Ectodermal cell (in vitro differentiated cells): Measurements from ENCODE around the gene RPAP2.
"Not testable (repeated sequence)": the region's sequence is repeated elsewhere in the genome, so short reads cannot be mapped to it uniquely, and the experiment has no call there.

ENCODE experiments used
- H3K27ac ChIP-seq: 2 replicates; pipeline ENCODE4 v1.7.0; 2013; ENCODE audit warnings: mild to moderate bottlenecking, low read depth, low read length; ENCODE audit not compliant: insufficient read depth, poor library complexity, severe bottlenecking
- H3K27me3 ChIP-seq: 2 replicates; pipeline ENCODE4 v1.7.0; 2013; ENCODE audit warnings: mild to moderate bottlenecking, low read length; ENCODE audit not compliant: insufficient read depth, control insufficient read depth, poor library complexity, severe bottlenecking
- H3K36me3 ChIP-seq: one replicate; pipeline ENCODE4 v1.7.0; 2013; ENCODE audit warnings: low read length; ENCODE audit not compliant: control insufficient read depth, insufficient read depth
- H3K4me1 ChIP-seq: one replicate; pipeline ENCODE4 v1.7.0; 2013; ENCODE audit warnings: low read length; ENCODE audit not compliant: control insufficient read depth, insufficient read depth
- H3K4me3 ChIP-seq: 2 replicates; pipeline ENCODE4 v1.7.0; 2013; ENCODE audit warnings: low read depth, low read length, control low read depth; ENCODE audit not compliant: insufficient read depth
- H3K9me3 ChIP-seq: 2 replicates; pipeline ENCODE4 v1.7.0; 2013; ENCODE audit warnings: mild to moderate bottlenecking, low read length, moderate library complexity; ENCODE audit not compliant: control insufficient read depth
- WGBS, 2 experiments: methylation state at CpG; one replicate each; pipeline ENCODE4 v1.1.7; 2013; ENCODE audit warnings: missing lambda C conversion rate in 2 of 2; 5-methylcytosine and 5-hydroxymethylcytosine counted together

Gene RPAP2

GRCh38 chr1:92346866-92347640 is 48.2 kb downstream of the RPAP2 start:
- Histone ChIP-seq H3K4me3 (no peak overlapping the region), H3K9me3 (no peaks in the 10 kb centered on the region)
- 94 to 100% methylated on average over 1 of the region's 1 CpG for WGBS, 2 experiments

GRCh38 chr1:92352856-92353255 is 54.0 kb downstream of the RPAP2 start:
- H3K4me3 ChIP-seq, result no peak overlapping the region
- no peaks in the 10 kb centered on the region for H3K4me1 ChIP-seq
- no peak overlapping the region for H3K27ac ChIP-seq
- H3K27me3 ChIP-seq, result no peaks in the 10 kb centered on the region
- peaks cover 3% of the 10 kb centered on the region for H3K36me3 ChIP-seq
- 92 to 95% methylated on average over 1 of the region's 1 CpG for WGBS, 2 experiments
- peaks cover 3% of the 10 kb centered on the region for H3K9me3 ChIP-seq

More at GRCh38 chr1:92346866-92347640, 48.2 kb downstream of the RPAP2 start:
- Histone ChIP-seq H3K27me3 (no peaks in the 10 kb centered on the region), H3K4me1 (no peaks in the 10 kb centered on the region), H3K27ac (no peak overlapping the region), H3K36me3 (peaks cover 3% of the 10 kb centered on the region)

DNA sequence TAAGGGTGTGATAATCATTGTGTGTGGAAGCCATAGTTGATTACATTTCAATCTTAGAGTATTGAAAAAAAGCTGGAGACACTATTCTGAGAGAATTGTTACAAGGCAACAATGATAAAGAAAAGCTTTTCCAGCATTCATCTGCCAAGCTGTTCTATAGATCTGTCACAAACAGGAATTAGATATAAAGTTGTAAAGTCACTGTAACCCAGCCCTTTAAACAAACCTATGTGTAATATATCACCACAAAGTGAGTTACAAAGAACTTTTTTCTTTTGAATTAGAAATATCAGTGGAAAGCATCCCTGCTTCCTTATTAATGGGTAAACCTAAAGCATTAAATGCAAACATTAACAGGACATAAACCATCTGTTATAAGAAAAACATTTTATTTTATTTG is 55.4 kb downstream of the RPAP2 start:
- Histone ChIP-seq H3K4me3 (no peak overlapping the region), H3K36me3 (peaks cover 3% of the 10 kb centered on the region), H3K4me1 (no peaks in the 10 kb centered on the region)

DNA sequence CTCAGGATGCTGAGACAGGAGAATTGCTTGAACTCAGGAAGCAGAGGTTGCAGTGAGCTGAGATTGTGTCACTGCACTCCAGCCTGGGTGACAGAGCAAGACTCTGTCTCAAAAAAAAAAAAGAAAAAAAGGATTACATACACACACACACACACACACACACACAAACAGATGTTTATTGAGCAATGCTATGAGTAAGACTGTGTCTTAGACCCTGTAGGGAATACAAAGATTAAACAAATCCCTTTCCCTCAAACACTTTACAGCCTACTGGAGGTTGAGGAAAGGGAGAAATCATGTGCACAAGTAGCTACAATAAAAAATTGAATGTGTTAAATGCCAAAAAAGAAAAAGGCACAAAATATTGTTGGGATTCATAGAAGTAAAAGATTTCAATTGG is 58.1 kb downstream of the RPAP2 start:
- no peak overlapping the region for H3K27ac ChIP-seq
- H3K4me1 ChIP-seq, result no peaks in the 10 kb centered on the region
- peaks cover 3% of the 10 kb centered on the region for H3K9me3 ChIP-seq
- no peak overlapping the region for H3K4me3 ChIP-seq
- H3K27me3 ChIP-seq, result no peaks in the 10 kb centered on the region
- no peaks in the 10 kb centered on the region for H3K36me3 ChIP-seq

More for the DNA sequence above, 55.4 kb downstream of the RPAP2 start:
- peaks cover 3% of the 10 kb centered on the region for H3K9me3 ChIP-seq
- no peak overlapping the region for H3K27ac ChIP-seq
- no peaks in the 10 kb centered on the region for H3K27me3 ChIP-seq

GRCh38 chr1:92359382-92359781 is 60.5 kb downstream of the RPAP2 start:
- not testable (repeated sequence) for H3K36me3 ChIP-seq
- WGBS, 2 experiments, result 92 to 95% methylated on average over 10 of the region's 10 CpGs

GRCh38 chr1:92359986-92360385 is 61.1 kb downstream of the RPAP2 start:
- 90 to 98% methylated on average over 2 of the region's 2 CpGs for WGBS, 2 experiments
- H3K9me3 ChIP-seq, result no peaks in the 10 kb centered on the region
- no peak overlapping the region for H3K4me3 ChIP-seq
- H3K27ac ChIP-seq, result no peak overlapping the region
- H3K4me1 ChIP-seq, result no peaks in the 10 kb centered on the region
- no peaks in the 10 kb centered on the region for H3K36me3 ChIP-seq
- H3K27me3 ChIP-seq, result no peaks in the 10 kb centered on the region

More at GRCh38 chr1:92359382-92359781, 60.5 kb downstream of the RPAP2 start:
- not testable (repeated sequence) for H3K4me3 ChIP-seq, H3K27me3 ChIP-seq, H3K4me1 ChIP-seq, H3K9me3 ChIP-seq, H3K27ac ChIP-seq

GRCh38 chr1:92362970-92363369 is 64.1 kb downstream of the RPAP2 start:
- Histone ChIP-seq H3K36me3 (no peaks in the 10 kb centered on the region), H3K27me3 (no peaks in the 10 kb centered on the region), H3K4me3 (no peak overlapping the region), H3K27ac (no peak overlapping the region), H3K4me1 (no peaks in the 10 kb centered on the region), H3K9me3 (no peaks in the 10 kb centered on the region)
- WGBS, 2 experiments, result 94 to 96% methylated on average over 3 of the region's 3 CpGs

GRCh38 chr1:92363401-92363800 is 64.5 kb downstream of the RPAP2 start:
- Histone ChIP-seq H3K4me3 (no peak overlapping the region), H3K9me3 (no peaks in the 10 kb centered on the region), H3K27me3 (no peaks in the 10 kb centered on the region), H3K4me1 (no peaks in the 10 kb centered on the region), H3K36me3 (no peaks in the 10 kb centered on the region), H3K27ac (no peak overlapping the region)
- WGBS, 2 experiments, result 83 to 98% methylated on average over 2 to 3 of the region's 3 CpGs

DNA sequence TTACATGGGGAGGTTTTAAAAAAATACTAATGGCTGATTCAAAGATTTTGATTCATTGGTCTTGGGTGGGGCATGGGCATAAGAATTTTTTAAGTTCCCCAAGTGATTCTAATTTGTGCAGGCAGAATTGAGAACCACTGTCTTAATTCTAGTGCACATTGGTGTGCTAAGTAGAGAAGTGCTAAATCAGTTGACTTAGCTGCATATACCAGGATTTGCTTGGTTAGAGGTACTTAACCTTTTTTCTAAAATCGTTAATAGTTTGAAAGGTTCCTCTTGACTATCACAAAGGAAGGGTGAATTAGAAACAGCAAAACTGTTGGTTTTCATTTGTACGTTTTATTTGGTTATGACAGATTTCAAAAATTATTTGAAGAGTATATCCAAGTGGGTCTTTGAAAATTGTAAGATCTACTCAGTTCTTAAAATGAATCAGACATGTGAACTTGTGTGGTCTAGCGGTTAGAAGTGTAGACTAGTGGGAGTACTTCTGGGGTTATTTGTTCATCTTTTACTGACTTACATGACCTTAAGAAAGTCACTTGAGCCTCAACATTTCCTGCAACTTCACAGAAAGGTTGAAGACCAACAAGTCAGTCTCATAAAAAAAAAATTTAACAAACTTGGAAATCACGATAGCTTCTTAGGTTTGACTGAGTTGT is 66.7 kb downstream of the RPAP2 start:
- 88% methylated on average over 4 of the region's 4 CpGs for WGBS, 2 experiments
- no peaks in the 10 kb centered on the region for H3K4me1 ChIP-seq
- no peak overlapping the region for H3K4me3 ChIP-seq
- H3K27me3 ChIP-seq, result no peaks in the 10 kb centered on the region
- H3K9me3 ChIP-seq, result no peaks in the 10 kb centered on the region
- H3K27ac ChIP-seq, result no peak overlapping the region
- no peaks in the 10 kb centered on the region for H3K36me3 ChIP-seq

GRCh38 chr1:92366040-92366395 is 67.2 kb downstream of the RPAP2 start:
- H3K4me3 ChIP-seq, result no peak overlapping the region
- H3K36me3 ChIP-seq, result no peaks in the 10 kb centered on the region
- no peaks in the 10 kb centered on the region for H3K4me1 ChIP-seq
- WGBS, 2 experiments, result 92 to 98% methylated on average over 2 of the region's 2 CpGs
- H3K27ac ChIP-seq, result no peak overlapping the region
- no peaks in the 10 kb centered on the region for H3K27me3 ChIP-seq
- H3K9me3 ChIP-seq, result no peaks in the 10 kb centered on the region
